NCI-H1930 (cell line): Measurements from ENCODE around the gene GORAB.

ENCODE experiments used
- DNase-seq, 2 experiments: peaks; one replicate each; lab custom pipeline; 2025; lab: John Stamatoyannopoulos, UW

GORAB gene

DNA sequence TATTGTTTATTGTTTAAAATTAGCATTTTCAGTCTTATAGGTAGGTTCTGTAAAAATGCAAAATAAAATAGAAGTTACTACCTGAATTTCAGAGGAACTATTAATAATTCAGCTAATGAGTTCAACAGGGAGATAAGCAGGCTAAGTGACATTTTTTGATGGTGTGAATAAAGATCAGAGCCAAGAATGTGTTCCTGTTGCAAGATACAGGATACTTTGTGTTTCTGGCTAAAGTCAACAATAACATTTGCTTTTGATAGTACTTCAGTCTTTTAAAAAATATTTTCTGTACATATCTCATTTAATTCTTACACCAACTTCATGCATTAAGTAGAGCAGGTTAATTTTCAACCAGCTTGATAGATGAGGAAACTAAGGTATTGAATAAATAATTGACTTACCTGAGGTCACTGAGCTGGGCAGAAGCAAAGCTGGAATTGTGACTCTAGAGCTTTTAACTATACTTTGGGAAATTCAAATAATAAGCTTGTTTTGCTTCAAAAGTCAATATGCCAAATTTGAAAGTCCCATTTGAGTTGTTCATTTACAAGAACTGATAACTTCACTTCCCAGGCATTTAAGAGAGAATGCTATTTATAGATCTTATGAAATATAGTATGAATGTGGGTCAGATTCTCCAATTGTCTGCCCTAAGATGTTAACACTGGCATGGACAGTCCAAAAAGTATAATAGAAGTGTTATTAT is 6.0 kb downstream of the GORAB start:
- no peak for DNase-seq

DNA sequence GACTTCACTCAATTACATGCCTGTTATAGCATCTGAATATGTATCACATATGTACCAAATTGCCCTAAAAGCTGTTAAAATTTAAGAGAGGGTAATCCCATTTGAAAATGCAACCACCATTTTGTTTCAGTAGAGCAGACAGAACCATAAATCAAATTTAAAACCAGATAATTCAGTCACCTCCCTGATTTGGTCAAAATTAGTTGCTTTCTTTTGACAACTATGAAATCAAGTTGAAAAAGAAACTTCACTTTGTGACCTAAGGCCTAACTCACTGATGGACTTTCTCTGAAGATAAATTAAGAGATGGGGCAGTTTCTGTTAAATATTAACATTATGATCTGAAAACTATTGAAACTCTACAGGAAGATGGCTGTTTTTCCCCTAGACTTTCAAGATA is 6.7 kb downstream of the GORAB start:
- DNase-seq: no peak

DNA sequence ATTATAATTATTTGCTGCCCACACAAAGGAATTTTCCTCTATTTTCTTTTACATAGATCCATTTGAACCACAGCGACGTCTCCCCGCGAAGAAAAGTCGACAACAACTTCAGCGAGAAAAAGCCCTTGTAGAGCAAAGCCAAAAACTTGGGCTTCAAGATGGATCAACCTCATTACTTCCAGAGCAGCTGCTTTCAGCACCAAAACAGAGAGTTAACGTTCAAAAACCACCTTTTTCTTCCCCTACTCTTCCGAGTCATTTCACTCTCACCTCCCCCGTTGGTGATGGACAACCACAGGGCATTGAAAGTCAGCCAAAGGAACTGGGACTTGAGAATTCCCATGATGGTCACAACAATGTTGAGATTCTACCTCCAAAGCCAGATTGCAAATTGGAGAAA is 7.2 kb downstream of the GORAB start:
- DNase-seq: no peak

DNA sequence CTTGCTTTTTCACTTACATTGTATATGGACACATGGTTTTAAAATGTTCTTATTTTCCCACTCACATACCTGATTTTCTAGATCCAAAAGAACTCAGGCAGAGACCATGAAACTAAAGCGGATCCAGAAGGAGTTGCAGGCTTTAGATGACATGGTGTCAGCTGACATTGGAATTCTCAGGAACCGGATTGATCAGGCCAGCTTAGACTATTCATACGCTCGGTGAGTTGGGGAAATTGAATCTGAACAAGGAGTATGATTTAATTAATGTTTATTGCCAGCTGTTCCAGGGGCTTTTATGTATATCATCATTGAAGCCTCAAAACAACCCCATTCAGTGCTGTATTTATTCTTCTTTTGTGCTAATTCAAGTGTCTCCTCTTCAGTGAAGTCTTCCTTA is 12.7 kb downstream of the GORAB start:
- no peak for DNase-seq

- no peak for DNase-seq
These were observed 13.5 kb downstream of the GORAB start for GRCh38 chr1:170545476-170545875.

DNA sequence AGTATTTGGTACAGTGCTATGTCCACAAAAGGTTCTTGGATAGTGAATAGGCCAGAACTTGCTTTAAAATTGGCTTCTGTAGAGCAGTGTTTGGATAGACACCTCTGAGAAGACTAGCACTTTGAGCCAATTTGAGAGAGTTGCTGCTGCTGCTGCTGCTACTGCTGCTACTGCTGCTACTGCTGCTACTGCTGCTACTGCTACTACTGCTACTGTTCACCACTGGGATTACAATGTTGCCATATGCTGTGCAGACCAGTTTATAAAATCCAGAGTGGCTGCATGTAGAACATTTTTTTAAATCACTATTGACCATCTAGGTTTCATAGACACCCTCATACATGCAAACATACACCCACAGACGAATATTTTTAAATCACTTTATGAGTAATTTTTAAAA is 15.3 kb downstream of the GORAB start:
- DNase-seq: no peak

DNA sequence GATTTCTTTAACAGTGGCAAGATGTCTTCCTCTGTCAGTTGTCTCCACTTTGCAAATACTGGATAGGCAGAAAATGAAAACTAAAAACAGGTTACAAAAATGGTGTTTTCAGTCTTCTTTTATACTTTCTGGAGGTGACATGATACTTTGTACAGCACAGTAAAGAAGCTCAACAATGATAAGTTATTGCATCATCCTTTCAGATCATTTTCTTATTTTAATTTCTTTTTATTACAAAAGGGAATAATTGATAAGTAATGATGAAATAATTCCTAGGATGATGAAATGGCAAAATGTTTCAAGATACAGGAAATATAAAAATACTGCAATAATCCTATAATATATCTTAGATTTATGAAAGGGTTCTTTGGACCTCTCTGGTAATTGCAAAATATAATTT is 16.5 kb downstream of the GORAB start:
- DNase-seq: no peak

DNA sequence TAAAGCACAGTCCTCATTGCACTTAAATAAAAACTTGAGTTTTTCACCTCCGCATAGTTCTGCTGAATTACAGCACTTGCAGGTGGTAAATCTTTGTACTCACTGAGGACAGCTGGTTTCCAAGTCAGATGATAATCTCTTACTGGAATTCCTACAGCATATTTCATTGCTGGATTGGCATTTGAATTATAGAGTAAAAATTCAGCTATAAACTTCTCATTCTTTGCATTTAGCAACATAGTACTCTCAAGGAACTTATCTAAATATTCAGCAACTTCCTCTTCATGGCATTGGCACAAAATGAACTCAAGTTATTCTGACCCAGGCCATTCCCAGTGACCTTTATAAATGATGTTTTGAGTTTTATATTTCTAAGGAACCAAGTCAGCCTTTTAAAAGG is 23.4 kb downstream of the GORAB start:
- DNase-seq: no peak

DNA sequence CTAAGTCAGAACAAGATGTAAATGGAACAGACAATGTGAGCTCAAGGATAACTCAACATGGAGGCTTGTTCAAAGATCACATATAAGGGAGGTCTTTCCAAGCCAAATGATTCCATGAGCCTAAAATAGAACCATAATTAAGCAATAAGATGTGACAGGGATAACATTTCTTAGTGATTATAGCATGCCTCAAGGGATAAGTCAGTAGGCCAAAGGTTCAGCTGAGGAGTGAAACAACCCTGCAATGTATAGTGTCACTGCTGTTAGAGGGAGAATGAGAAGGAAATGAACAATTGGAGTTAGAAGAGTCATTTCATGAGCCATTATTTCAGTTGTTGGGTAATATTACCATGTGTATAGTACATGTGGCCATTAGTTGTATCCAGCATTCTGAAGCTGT is 25.0 kb downstream of the GORAB start:
- no peak for DNase-seq

DNA sequence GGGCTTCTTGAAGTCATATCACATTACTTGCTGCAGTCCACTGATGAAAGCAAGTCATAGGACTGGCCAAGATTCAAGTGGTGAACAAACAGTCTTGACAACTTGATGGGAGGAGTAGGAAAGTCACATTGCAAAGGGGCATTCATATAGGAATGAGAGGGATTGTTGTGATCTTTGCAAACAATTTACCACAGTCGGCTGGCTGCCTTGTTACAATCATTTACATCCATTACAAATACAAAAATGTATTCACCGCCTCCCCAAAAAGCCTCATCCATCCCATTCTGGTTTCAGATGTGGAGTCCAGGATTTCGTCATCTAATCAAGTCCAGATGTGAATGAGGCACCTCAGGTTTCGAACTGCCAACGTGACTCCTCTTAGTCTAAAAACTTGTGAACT is 26.8 kb downstream of the GORAB start:
- DNase-seq: no peak

- DNase-seq: no peak
These were observed 27.2 kb downstream of the GORAB start for GRCh38 chr1:170559166-170559565.

DNA sequence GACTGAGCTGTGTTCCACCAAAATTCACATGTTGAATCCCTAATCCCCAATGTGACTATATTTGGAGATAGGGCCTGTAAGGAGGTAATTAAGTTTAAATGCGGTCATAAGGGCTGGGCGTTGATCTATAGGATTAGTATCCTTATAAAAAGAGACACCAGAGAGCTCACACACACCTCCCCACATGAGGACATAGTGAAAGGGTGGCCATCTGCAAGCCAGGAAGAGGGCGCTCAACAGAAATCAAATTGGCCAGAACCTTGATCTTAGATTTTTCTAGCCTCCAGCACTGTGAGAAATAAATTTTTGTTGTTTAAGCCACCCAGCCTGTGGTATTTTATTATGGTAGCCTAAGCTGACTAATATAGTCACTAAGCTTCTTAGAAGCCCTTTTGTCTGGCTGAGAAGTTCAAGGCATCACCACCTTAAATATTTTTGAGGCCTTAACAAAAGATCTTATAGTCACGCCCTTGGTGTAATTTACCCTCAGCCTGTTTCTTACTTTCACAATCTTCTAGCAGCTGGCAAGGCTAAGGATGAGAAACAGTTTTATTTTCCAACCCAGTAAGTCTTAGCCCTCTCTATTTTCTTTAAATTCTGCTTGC is 28.8 kb downstream of the GORAB start:
- no peak for DNase-seq

GRCh38 chr1:170562646-170563338 is 30.8 kb downstream of the GORAB start:
- no peak for DNase-seq

- DNase-seq: no peak
These were observed 35.2 kb downstream of the GORAB start for GRCh38 chr1:170567214-170567613.

- DNase-seq: no peak
These were observed 36.2 kb downstream of the GORAB start for GRCh38 chr1:170568197-170568596.

DNA sequence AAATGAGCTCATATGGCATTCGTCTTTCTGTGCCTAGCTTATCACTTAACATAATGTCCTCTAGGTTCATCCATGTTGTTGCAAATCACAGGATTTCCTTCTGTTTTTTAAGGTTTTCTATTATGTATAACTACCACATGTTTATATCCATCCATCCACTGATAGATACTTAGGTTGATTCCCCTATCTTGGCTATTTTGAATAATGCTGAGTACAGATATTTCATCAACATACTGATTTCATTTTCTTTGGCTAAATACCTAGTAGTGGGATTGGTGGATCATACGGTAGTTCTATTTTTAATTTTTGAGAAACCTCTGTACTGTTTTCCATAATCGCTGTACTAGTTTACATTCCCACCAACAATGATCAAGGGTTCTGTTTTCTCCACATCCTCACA is 45.0 kb downstream of the GORAB start:
- no peak for DNase-seq

DNA sequence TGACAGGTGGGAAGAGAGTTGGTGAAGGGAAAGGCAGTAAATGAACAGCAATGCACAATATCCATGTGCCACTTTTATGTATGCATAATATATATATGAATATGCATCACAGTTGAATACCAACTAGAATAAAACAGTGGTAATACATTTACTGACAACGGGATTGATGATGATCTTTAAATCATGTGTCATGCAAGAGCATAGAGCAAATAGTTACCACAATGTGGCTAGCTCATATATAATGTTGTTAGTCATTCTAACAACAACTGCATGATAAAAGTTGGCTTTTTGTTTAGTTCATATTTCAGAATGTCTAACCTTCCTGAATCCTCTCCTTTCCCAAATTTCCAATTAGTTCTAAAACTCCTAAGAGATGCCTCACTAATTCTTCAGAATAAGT is 46.4 kb downstream of the GORAB start:
- DNase-seq: no peak

DNA sequence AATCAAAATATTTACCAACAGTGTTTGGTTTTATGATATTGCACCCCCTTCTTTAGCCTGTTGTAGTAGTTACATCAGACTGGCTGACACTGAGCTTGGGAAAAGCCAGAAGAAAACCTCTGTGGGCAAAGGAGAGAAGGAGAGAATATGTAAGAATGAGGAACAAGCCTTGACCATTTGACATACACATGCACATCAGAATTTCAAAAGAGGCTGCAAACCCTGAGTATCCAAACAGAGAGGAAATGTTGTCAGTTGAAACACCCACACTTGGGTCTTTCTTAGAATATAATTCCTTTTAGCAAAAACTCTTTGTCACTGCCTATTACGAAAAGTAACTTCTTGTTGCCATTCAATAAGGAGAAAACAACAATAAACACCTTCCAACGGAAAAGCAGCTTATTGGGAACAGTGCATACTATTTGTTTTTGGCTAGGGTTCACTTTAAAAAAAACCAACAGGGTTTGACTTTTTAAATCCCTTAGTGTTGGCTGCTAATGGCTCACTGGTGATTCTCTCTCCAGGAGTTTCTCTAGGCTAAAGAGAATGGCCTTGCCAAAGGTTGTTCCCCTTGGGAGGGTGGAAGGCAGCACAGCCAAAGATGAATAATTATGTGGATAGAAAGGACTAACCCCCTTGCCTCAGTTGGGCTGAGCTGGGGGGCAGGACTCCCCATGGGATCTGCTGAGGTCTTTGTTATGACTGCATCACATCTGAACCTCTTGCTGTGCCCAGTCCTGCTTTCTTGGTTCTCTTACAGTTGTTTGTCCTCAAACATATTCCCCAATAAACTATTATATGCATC is 48.9 kb downstream of the GORAB start:
- DNase-seq: no peak

DNA sequence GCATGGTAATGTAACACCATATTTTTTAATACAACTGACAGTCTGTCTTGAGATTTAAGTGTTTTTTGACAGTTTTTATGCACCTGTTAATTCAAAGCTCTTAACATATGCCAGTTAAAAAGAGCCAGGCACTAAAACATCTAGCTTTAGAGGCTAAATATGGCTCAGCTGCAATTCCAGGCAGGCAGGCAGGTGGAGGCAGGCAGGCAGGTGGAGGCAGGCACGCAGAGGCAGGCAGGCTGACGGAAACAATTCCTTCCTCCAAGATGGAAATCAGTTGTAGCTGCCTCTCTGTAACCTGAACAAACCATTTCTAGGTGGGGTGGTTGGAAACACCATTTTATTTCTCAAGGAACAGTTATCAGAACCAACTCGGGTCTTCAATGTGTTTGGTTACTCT is 51.2 kb downstream of the GORAB start:
- no peak for DNase-seq

DNA sequence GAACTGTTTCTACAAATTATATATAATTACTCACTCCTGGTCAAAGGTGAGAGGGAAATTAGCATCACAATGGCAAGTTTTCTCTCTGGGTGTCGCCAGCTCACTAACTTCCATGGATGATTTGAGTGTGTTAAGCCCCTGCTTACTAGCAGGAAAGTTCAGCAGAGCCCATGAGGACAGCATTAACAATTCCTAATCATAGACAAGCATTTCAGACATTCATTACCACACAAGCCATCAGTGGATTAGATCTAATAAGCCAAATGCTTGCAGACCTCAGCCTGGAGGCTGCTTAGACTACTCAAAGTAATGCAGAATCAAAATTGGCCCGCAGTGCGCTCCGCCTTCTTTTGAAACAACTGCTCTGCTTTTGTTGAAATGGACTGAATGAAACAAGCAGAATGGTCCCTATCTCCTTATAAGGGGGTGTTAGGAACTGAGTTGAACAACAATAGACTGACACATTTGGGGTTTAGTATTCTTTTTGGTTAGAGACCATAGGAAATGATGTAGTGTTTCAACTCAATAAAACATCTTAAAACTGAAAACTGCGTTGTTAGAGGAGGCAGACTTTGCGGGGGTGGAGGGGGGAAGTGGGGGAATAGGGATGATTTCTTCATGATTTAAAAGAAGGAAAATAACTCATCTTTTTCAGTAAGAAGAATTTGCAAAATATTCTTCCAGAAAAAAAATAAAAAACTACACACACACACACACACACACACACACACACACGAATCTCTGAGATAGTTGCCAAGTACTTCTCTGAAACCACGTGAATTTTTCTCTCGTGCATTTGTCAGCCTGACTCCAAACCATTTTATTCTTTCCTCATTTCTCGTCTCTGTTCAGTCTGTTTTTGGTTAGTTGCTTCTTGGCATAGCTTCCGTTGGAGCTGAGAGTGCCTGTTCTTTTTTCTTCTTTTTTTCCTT is 54.6 kb downstream of the GORAB start:
- no peak for DNase-seq

- no peak for DNase-seq
These were observed 55.3 kb downstream of the GORAB start for GRCh38 chr1:170587253-170587593.
